GM12801 (cell line): ENCODE data around the gene S100A7A.

Experiments used
- TF ChIP-seq, protein P1 (sequence below): IDR thresholded peaks from one replicate; pipeline ENCODE4 v1.5.1; 2011; ENCODE audit warnings: control low read depth; ENCODE audit not compliant: insufficient read length; ENCODE audit errors: extremely low read depth

The S100A7A gene

DNA sequence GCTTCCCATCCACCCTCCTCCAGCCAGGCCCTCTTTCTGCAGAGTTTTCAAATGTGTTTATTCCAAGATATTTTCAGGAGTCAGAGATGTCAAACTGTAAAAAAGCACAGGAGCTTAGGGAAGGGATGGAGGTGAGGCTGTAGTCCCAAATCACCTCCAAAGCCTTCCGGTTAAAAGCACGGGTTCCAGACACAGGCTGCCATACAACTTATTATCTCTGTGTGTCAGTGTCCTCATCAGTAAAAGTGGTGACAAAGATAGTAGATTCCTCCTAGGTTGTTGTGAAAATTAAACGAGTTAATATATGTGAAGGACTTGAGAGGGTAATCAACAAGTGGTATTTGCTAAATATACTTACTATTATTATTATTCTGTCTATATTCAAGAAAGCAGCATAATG, 15.1 kb downstream of the S100A7A start:
- TF ChIP-seq, protein P1, sequence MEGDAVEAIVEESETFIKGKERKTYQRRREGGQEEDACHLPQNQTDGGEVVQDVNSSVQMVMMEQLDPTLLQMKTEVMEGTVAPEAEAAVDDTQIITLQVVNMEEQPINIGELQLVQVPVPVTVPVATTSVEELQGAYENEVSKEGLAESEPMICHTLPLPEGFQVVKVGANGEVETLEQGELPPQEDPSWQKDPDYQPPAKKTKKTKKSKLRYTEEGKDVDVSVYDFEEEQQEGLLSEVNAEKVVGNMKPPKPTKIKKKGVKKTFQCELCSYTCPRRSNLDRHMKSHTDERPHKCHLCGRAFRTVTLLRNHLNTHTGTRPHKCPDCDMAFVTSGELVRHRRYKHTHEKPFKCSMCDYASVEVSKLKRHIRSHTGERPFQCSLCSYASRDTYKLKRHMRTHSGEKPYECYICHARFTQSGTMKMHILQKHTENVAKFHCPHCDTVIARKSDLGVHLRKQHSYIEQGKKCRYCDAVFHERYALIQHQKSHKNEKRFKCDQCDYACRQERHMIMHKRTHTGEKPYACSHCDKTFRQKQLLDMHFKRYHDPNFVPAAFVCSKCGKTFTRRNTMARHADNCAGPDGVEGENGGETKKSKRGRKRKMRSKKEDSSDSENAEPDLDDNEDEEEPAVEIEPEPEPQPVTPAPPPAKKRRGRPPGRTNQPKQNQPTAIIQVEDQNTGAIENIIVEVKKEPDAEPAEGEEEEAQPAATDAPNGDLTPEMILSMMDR = no peak

DNA sequence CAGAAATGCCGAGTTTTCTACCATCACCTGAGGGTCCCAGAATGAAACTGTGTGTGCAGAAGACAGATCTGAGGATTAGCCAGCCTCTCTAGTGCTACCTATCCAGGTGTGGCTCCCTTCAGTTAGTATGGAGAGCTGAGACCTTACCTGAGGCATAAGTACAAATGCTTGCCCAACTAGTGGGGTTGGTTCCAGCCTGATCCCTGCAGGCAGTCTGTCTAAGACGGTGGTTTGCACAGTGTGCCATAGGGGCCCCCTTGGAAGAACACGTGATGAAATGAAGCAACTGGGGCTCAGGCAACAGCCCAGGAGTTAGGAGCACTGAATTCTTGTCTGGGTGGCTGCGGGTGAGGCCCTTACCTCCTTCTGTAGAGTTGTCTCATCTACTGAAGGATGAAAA, 15.6 kb downstream of the S100A7A start:
- TF ChIP-seq, protein P1 = no peak

DNA sequence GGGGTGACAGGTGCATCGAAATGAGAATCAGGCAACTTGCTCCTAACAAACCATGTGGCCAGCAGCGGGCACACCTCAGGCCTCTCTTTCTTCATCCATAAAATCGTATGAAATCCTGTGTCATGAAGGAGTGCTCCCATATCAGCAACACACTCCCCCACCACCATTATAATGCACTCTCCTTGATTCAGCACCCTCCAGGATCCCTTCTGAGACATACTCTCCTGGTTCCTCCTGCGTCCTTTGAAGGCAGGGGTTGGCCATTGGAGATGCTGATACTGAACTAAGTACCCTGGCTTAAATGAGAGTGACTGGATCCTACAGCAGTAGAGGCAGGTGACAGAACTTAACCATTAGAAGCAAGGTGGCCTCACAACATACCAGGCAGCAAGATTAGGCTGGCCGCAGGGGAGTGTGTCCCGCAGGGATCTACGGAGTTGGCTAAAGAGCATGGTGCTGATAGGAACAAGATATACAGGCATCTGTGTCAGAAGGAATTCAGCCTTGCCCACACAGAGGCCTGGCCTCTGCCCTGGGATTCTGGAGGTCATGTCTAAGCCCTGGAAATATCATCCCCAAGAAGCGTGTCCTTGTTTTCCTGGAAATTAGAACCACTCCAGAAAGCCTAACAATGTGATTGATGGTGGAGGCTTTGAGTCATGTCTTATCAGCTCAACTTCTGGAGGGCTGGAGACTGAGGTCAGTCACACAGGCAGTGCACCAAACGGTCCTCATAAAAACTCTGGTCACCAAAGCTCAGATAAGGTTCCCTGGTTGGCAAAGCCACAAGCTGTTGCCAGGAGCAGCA, 16.8 kb downstream of the S100A7A start:
- TF ChIP-seq, protein P1 = no peak

DNA sequence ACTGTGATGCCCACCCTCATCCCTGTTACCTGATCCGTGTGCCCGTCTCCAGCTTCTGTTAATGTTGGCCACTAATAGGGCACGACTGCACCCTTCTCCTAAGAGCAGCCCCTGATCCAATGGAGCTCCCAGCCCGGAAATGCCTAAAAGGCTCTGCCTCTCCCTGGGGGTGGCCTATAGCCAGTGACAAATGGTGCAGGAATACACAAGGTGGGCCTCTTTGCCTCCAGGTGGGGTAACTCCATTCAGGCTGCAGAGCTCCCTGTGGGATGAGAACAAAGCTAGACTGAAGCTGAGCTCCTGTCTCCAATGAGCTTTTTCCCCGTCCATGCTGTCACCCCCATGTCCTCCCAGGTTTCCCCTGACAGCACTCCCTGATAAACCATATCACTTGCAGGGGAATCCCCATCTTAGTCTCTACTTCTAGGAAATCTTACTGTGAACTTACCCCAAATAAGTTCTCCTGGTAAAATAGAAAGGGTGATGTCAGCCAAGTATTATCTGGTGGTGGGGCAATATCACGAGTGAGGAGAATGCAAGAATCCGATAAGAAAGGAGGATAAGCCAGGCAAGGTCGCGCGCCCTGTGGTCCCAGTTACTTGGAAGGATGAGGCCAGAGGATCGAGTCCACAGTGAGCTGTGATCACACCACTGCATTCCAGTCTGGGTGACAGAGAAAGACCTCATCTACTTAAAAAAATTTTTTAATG, 18.6 kb downstream of the S100A7A start:
- TF ChIP-seq, protein P1 = no peak

DNA sequence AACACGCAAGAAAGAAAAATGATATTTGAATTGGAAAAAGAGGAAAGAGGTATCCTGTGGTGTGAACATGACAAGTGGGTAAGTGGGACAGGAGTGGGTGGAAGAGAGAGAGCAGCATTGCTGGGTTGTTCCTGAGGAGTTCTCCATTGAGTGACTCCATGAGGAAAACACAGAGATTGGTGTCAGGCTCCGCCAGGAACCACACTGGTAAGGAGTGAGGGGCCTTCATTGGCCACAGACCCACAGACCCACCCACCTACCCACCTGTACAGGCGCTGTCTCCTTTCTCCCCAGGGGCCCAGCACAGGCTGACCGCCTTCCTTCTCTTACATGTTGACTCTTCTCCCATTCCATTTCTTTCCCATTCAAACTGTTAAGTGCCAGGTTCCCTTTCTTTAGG, 20.9 kb downstream of the S100A7A start:
- TF ChIP-seq, protein P1 = no peak

DNA sequence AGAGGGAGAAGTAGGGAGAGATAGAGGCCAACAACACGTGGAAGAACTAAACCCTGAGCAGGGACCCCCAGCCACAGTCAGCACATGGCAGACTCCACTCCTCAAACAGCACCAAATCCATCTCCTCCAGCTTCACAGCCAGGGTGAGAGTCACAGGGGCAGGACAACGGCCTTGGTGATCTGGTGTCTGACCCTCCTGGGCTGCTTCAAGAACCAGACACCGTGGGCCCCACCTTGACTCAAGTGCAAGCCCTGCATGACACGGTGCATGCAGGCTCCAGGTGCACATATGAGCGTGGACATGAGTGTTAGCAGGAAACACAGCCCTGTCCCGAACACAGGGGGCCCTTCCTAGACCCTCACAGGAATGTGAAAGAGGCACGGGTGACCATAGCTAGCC, 22.3 kb downstream of the S100A7A start:
- TF ChIP-seq, protein P1 = no peak

DNA sequence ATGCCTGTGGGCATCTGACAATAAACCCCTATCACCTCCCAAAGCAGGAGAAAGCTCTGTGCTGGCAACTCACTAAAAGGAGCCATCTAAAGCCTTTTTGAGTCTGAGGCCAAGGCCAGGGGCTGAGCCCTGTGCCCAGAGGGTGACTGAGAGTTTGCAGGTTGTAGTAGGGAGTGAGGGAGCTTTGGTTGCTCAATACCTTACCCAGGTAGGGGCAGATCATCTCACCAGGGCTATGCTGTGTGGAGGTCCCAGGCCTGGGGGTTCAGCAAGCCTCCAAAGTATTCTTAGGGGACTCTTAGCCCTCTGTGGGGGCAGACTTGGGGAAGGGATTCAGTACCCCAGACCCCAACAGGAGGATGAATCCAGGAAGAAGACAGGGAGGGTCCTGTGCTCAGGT, 23.0 kb downstream of the S100A7A start:
- TF ChIP-seq, protein P1 = no peak
